DND-41 (cell line): ENCODE results near the gene KRTAP12-1.
"Not testable (repeated sequence)": the region's sequence is repeated elsewhere in the genome, so short reads cannot be mapped to it uniquely, and the experiment has no call there.

Experiments used
- ATAC-seq: fragments of 200-7000 bp; cut with Tn5 transposase; 3 replicates; pipeline ENCODE4 v1.9.1; 2021; ENCODE audit warnings: low read depth; ENCODE audit not compliant: insufficient read depth
- DNase-seq: peaks from one replicate; pipeline ENCODE4 v3.0.0-alpha.2; 2020
- H2AFZ ChIP-seq: 2 replicates; pipeline ENCODE4 v1.6.0; 2012; ENCODE audit warnings: low read depth, low read length
- H3K27ac ChIP-seq: 2 replicates; pipeline ENCODE4 v1.5.1; 2012; ENCODE audit warnings: low read length, inconsistent platforms
- H3K27me3 ChIP-seq: fragments of 200-600 bp; sonication (generic); 2 replicates; pipeline ENCODE4 v1.6.0; 2012; ENCODE audit warnings: low read length, mild to moderate bottlenecking, inconsistent platforms; ENCODE audit not compliant: insufficient read depth, poor library complexity
- H3K36me3 ChIP-seq: 2 replicates; pipeline ENCODE4 v1.5.1; 2012; ENCODE audit warnings: low read length, inconsistent platforms; ENCODE audit not compliant: insufficient read depth
- H3K4me1 ChIP-seq: 2 replicates; pipeline ENCODE4 v1.5.1; 2012; ENCODE audit warnings: mild to moderate bottlenecking, low read length; ENCODE audit not compliant: insufficient read depth
- H3K4me2 ChIP-seq: 2 replicates; pipeline ENCODE4 v1.6.0; 2012; ENCODE audit warnings: mild to moderate bottlenecking, moderate library complexity, low read length, inconsistent platforms; ENCODE audit not compliant: insufficient read depth
- H3K4me3 ChIP-seq, 2 experiments: fragments of 200-600 bp in 1 of 2; shearing (Covaris generic) in 1 of 2; 2 replicates each; pipeline ENCODE4 v1.5.1; 2012 to 2016; ENCODE audit warnings: inconsistent platforms in 2 of 2, low read length in 2 of 2, mild to moderate bottlenecking in 2 of 2, low read depth in 1 of 2, moderate library complexity in 1 of 2
- H3K79me2 ChIP-seq: 2 replicates; pipeline ENCODE4 v1.6.0; 2012; ENCODE audit warnings: low read length, inconsistent platforms; ENCODE audit not compliant: insufficient read depth
- H3K9ac ChIP-seq: 2 replicates; pipeline ENCODE4 v1.6.0; 2012; ENCODE audit warnings: low read depth, mild to moderate bottlenecking, inconsistent platforms, low read length, moderate library complexity
- H3K9me3 ChIP-seq: 2 replicates; pipeline ENCODE4 v1.5.1; 2012; ENCODE audit warnings: low read length, moderate library complexity, mild to moderate bottlenecking, inconsistent platforms; ENCODE audit not compliant: insufficient read depth, severe bottlenecking
- H4K20me1 ChIP-seq: 2 replicates; pipeline ENCODE4 v1.6.0; 2012; ENCODE audit warnings: low read length; ENCODE audit not compliant: insufficient read depth
- EZH2 ChIP-seq: IDR thresholded peaks from 3 replicates; pipeline ENCODE4 v1.6.1; 2012; ENCODE audit warnings: borderline replicate concordance, low read depth, mild to moderate bottlenecking, moderate library complexity, low read length, inconsistent platforms; ENCODE audit not compliant: severe bottlenecking
- TF ChIP-seq, protein P1 (sequence below): IDR thresholded peaks from 2 replicates; pipeline ENCODE4 v1.5.1; 2012; ENCODE audit warnings: borderline replicate concordance, low read length, moderate library complexity, mild to moderate bottlenecking; ENCODE audit not compliant: poor library complexity, severe bottlenecking; ENCODE audit errors: extremely low read depth

The KRTAP12-1 gene

DNA sequence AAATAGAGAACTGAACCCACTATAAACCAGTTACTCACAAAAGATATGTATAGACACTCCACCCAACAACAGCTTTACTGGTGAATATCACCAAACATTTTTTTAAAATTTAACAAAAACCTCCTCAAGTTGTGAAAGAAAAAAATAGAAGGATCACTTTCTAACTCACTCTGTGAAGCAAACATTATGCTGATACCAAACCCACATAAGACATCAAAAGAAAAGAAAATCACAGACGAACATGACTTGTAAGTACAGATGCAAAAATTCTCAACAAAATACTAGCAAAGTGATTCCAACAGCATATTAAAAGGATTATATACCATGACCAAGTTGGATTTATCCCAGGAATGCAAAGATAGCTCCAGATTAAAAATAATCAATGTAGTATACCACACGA is 9.7 kb upstream of the KRTAP12-1 start:
- Histone ChIP-seq H3K27me3 (no peaks in the 10 kb centered on the region), H3K4me3 (no peak overlapping the region), H2AFZ (no peak overlapping the region), H3K79me2 (no peaks in the 10 kb centered on the region), H3K27ac (no peak overlapping the region), H3K4me2 (no peak overlapping the region), H3K36me3 (no peaks in the 10 kb centered on the region), H3K9me3 (no peaks in the 10 kb centered on the region), H3K4me1 (no peaks in the 10 kb centered on the region), H3K9ac (no peak overlapping the region), H4K20me1 (no peaks in the 10 kb centered on the region)
- TF ChIP-seq EZH2: no peak
- TF ChIP-seq, protein P1, sequence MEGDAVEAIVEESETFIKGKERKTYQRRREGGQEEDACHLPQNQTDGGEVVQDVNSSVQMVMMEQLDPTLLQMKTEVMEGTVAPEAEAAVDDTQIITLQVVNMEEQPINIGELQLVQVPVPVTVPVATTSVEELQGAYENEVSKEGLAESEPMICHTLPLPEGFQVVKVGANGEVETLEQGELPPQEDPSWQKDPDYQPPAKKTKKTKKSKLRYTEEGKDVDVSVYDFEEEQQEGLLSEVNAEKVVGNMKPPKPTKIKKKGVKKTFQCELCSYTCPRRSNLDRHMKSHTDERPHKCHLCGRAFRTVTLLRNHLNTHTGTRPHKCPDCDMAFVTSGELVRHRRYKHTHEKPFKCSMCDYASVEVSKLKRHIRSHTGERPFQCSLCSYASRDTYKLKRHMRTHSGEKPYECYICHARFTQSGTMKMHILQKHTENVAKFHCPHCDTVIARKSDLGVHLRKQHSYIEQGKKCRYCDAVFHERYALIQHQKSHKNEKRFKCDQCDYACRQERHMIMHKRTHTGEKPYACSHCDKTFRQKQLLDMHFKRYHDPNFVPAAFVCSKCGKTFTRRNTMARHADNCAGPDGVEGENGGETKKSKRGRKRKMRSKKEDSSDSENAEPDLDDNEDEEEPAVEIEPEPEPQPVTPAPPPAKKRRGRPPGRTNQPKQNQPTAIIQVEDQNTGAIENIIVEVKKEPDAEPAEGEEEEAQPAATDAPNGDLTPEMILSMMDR: no peak
- ATAC-seq: no peak
- no peak for DNase-seq

DNA sequence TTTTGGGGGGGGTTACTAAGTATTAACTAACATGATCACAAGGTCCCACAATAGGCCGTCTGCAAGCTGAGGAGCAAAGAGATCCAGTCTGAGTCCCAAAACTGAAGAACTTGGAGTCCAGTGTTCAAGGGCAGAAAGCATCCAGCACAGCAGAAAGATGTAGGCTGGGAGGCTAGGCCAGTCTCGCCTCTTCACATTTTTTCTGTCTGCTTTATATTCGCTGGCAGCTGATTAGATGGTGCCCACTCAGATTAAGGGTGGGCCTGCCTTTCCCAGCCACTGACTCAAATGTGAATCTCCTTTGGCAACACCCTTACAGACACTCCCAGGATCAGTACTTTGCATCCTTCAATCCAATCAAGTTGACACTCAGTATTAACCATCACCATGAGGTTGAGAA is 7.8 kb upstream of the KRTAP12-1 start:
- H3K4me2 ChIP-seq, H2AFZ ChIP-seq, DNase-seq, H4K20me1 ChIP-seq, H3K9ac ChIP-seq, H3K4me3 ChIP-seq, H3K27me3 ChIP-seq, H3K27ac ChIP-seq, H3K4me1 ChIP-seq, ATAC-seq, H3K9me3 ChIP-seq, H3K36me3 ChIP-seq, H3K79me2 ChIP-seq: not testable (repeated sequence)

DNA sequence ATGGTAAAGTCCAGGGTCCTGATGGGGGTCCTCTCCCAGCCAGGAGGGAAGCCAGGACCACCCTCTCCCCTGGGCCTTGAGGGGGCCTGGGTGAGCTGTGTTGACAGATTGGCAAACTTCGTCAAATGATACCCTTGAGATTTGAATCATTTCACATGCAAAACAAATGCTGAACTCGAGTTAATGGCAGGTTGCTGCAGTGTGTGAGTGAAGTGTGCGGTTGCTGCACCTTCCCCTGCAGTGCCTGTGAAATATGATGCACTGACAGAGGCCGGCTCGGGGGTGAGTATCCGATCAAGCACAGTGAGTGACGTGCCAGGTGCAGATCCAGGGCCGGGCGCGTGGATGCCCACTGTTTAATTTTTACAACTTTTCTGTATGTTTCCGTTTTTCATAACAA is 5.7 kb upstream of the KRTAP12-1 start:
- Histone ChIP-seq H3K79me2 (no peaks in the 10 kb centered on the region), H3K9me3 (no peaks in the 10 kb centered on the region), H3K4me3 (no peak overlapping the region), H3K4me2 (no peak overlapping the region), H3K27me3 (no peaks in the 10 kb centered on the region), H3K9ac (no peak overlapping the region), H2AFZ (no peak overlapping the region), H3K36me3 (no peaks in the 10 kb centered on the region), H3K4me1 (no peaks in the 10 kb centered on the region), H4K20me1 (no peaks in the 10 kb centered on the region), H3K27ac (no peak overlapping the region)
- no peak for ATAC-seq
- DNase-seq: no peak
- no peak for TF ChIP-seq EZH2
- TF ChIP-seq, protein P1: no peak

DNA sequence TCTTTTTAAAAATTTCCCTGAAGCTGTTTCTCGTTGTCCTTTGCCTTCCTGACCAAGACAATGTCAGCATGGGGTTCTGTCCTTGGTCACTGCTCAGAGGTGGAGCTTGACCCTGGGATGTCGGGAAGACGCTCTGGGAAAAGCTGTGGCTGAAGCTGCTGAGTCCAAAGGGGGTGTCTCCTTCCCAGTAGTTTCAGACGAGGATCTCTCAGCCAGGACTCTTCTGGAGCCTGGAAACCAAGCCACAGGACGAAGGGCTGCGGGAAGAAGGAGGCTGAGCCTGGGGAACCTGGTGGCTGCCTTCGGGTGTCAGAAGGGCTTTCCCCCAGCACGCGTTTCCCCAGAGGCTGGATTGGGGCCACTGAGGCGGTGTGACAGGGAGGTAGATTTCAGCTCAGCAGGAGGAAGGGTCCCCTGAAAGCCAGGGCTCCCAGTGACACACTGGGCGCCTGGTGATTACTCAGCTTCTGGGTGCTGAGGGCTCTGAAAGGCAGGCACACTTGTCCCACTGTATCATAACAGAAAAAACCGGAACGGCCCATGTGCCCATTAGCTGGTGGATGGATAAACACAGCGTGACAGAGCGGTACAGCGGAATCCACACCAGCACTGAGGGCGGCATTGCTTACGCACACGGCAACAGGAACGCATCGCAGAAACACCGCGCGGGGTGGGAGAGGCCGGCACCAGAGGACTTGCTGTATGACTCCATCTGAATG is 5.0 kb upstream of the KRTAP12-1 start:
- no peak overlapping the region for H3K27ac ChIP-seq
- H3K9me3 ChIP-seq: no peaks in the 10 kb centered on the region
- no peaks in the 10 kb centered on the region for H3K79me2 ChIP-seq
- H2AFZ ChIP-seq: no peak overlapping the region
- no peaks in the 10 kb centered on the region for H3K4me1 ChIP-seq
- no peak overlapping the region for H3K4me2 ChIP-seq
- H3K4me3 ChIP-seq: no peak overlapping the region
- no peaks in the 10 kb centered on the region for H3K36me3 ChIP-seq
- DNase-seq: no peak
- H3K9ac ChIP-seq: no peak overlapping the region
- H4K20me1 ChIP-seq: no peaks in the 10 kb centered on the region
- no peaks in the 10 kb centered on the region for H3K27me3 ChIP-seq
- no peak for ATAC-seq
- TF ChIP-seq, protein P1: no peak
- TF ChIP-seq EZH2: no peak
